ENCODE measurements around the gene AKT3. TPM values are rescaled to one million over a fixed set of nuclear protein-coding genes. Genes with fewer than 3 reads are reported as not detected.

The AKT3 gene
- total and polyA plus RNA-seq, 3 experiments from 2014 or later, result 4.3 to 49.6 (median 47.3) TPM

DNA sequence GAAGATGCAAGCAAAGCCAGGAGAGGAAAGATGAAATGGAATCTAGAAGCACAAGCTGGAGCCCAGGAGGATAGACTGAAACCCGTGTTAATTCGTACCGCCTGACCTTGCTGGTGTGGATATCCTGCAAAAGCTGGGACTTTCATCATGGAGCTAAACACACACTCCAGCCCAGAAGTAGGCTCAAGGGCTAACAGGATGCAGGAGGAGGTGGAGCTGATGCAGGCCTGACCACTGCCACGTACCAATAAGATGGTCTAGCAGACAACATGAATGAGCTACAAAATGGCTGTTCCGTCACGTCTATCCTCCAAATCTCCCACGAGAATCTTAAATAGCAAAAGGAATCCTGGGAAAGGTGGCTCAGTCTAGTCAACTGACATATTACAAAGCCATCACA is 323.9 kb downstream of the AKT3 start:
- POLR2A ChIA-PET, result no interaction called here
- H3K4me1 Mint-ChIP-seq, result peaks cover 16 to 31% (median 23%) of the 10 kb centered on the region in 3 donors
- no peak for DNase-seq
- Histone ChIP-seq H3K4me3 (ENCODE audit: low read length) (no peak overlapping the region), H3K4me1 (ENCODE audit: insufficient read depth, low read length) (no peaks in the 10 kb centered on the region), H3K36me3 (ENCODE audit: insufficient read depth, low read length) (no peaks in the 10 kb centered on the region), H3K27me3 (ENCODE audit: insufficient read depth, low read length, poor library complexity, severe bottlenecking) (no peaks in the 10 kb centered on the region), H3K9me3 (ENCODE audit: low read length) (no peaks in the 10 kb centered on the region), H3K27ac (ENCODE audit: low read depth, low read length) (no peak overlapping the region)
- no peaks in the 10 kb centered on the region for H3K27me3 Mint-ChIP-seq
- H3K27ac Mint-ChIP-seq, result peak overlapping the region in 2 of 8 donors; percentile 47 to 71
- H3K4me3 Mint-ChIP-seq, result no peak overlapping the region
- CTCF ChIA-PET, result no interaction called here
- peaks cover 0 to 3% (median 0%) of the 10 kb centered on the region in 5 donors for H3K9me3 Mint-ChIP-seq
- H3K36me3 Mint-ChIP-seq, result peaks cover 6 to 32% (median 12%) of the 10 kb centered on the region in 3 donors

DNA sequence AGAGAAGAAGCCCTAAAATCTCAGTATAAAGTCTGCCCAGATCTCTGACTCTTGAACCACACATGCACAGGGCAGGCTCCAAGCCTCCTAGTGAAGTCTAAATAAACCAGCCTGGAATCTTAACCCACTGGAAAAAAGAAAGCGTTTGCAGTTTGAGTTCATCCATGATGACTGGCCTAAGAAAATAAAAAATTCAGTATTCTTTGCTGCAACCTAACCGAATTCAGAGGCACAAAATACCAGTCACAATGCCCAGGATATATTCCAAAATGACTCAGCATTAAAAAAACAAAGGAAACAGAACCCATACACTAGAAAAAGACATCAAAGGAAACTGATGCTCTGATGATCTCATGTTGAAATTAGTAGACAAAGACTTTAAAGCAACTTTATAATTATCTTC is 325.0 kb downstream of the AKT3 start:
- Histone ChIP-seq H3K27me3 (ENCODE audit: insufficient read depth, low read length, poor library complexity, severe bottlenecking) (no peaks in the 10 kb centered on the region), H3K4me1 (ENCODE audit: insufficient read depth, low read length) (no peaks in the 10 kb centered on the region), H3K4me3 (ENCODE audit: low read length) (no peak overlapping the region), H3K9me3 (ENCODE audit: low read length) (no peaks in the 10 kb centered on the region), H3K27ac (ENCODE audit: low read depth, low read length) (no peak overlapping the region), H3K36me3 (ENCODE audit: insufficient read depth, low read length) (no peaks in the 10 kb centered on the region)
- H3K27me3 Mint-ChIP-seq, result no peaks in the 10 kb centered on the region
- ChIA-PET POLR2A (no interaction called here), CTCF (no interaction called here)
- no peak overlapping the region for H3K4me3 Mint-ChIP-seq
- H3K4me1 Mint-ChIP-seq, result peaks cover 18 to 26% (median 24%) of the 10 kb centered on the region in 3 donors
- DNase-seq, result no peak
- peaks cover 2 to 39% (median 13%) of the 10 kb centered on the region in 3 donors for H3K36me3 Mint-ChIP-seq
- H3K27ac Mint-ChIP-seq, result peak overlapping the region in 2 of 8 donors; percentile 2 to 43
- peaks cover 0 to 3% (median 0%) of the 10 kb centered on the region in 5 donors for H3K9me3 Mint-ChIP-seq

DNA sequence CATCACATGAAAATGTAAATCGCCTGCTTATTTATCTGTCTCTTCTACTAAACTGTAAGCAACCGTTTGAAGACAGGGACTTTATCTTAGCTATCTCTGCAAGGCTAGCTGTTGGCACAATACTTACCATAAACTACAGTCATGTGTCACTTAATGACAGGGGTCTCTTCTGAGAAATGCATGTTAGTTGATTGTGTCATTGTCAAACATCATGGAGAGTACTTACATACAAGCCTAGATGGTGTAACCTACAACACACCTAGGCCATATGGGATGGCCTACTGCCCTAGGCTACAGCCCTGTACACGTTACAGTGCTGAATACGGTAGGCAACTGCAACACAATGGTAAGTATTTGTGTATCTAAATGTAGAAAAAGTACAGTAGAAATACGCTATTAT is 326.3 kb downstream of the AKT3 start:
- Histone ChIP-seq H3K9me3 (ENCODE audit: low read length) (no peaks in the 10 kb centered on the region), H3K27me3 (ENCODE audit: insufficient read depth, low read length, poor library complexity, severe bottlenecking) (no peaks in the 10 kb centered on the region), H3K36me3 (ENCODE audit: insufficient read depth, low read length) (no peaks in the 10 kb centered on the region), H3K4me1 (ENCODE audit: insufficient read depth, low read length) (no peaks in the 10 kb centered on the region), H3K27ac (ENCODE audit: low read depth, low read length) (no peak overlapping the region), H3K4me3 (ENCODE audit: low read length) (no peak overlapping the region)
- ChIA-PET CTCF (no interaction called here), POLR2A (no interaction called here)
- Mint-ChIP-seq H3K27ac (peak overlapping the region in 3 of 8 donors; percentile 2 to 76 (median 10)), H3K4me1 (peaks cover 19 to 26% (median 26%) of the 10 kb centered on the region in 3 donors), H3K36me3 (peaks cover 6 to 37% (median 16%) of the 10 kb centered on the region in 3 donors), H3K27me3 (no peaks in the 10 kb centered on the region), H3K9me3 (no peaks in the 10 kb centered on the region), H3K4me3 (no peak overlapping the region)
- DNase-seq, result no peak

DNA sequence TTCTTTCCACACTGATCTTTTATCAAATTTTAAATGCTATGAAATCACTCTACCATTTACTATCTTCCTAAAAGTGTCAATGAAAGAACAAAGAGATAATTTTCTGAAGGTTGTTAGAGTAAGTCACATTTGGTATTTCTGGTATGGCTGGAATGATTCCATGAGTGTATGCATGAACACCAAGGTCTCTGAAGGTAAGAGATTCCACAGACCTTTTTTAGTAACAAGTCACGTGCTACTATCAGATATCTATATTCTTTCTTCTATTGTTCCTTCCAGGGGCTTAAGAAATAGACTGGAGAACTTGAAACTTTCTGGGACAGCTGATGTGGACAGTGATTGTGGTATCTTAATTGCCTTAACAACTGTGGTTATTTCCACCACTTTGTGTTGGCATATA is 329.2 kb downstream of the AKT3 start:
- H3K27me3 ChIP-seq (ENCODE audit: insufficient read depth, low read length, poor library complexity, severe bottlenecking), result no peaks in the 10 kb centered on the region
- ChIA-PET POLR2A (no interaction called here), CTCF (no interaction called here)
- no peaks in the 10 kb centered on the region for H3K36me3 ChIP-seq (ENCODE audit: insufficient read depth, low read length)
- Mint-ChIP-seq H3K9me3 (peaks cover 0 to 2% (median 0%) of the 10 kb centered on the region in 5 donors), H3K36me3 (peaks cover 11 to 49% (median 27%) of the 10 kb centered on the region in 3 donors), H3K4me1 (peaks cover 20 to 29% (median 24%) of the 10 kb centered on the region in 3 donors), H3K27ac (no peak overlapping the region), H3K27me3 (no peaks in the 10 kb centered on the region), H3K4me3 (no peak overlapping the region)
- H3K4me3 ChIP-seq (ENCODE audit: low read length), result no peak overlapping the region
- no peak overlapping the region for H3K27ac ChIP-seq (ENCODE audit: low read depth, low read length)
- H3K9me3 ChIP-seq (ENCODE audit: low read length), result no peaks in the 10 kb centered on the region
- no peaks in the 10 kb centered on the region for H3K4me1 ChIP-seq (ENCODE audit: insufficient read depth, low read length)
- DNase-seq, result no peak

DNA sequence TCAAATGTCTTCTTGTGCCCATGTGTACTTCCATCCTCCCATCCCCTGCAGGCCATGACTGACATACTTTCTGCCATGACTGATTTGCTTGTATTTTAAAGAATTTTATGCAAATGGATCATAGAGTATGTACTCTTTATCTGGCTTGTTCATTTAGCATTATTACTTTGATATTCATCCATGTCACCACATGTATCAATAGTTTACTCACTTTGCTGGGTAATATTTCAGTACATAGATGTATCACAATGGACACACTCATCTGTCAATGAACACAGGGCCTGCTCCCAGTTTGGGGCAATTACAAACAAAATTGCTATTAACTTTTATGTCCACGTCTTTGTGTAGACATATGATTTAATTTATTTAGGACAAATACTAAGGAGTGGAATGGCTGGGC is 335.1 kb downstream of the AKT3 start:
- ChIA-PET POLR2A (no interaction called here), CTCF (no interaction called here)
- Histone ChIP-seq H3K9me3 (ENCODE audit: low read length) (no peaks in the 10 kb centered on the region), H3K4me3 (ENCODE audit: low read length) (no peak overlapping the region), H3K36me3 (ENCODE audit: insufficient read depth, low read length) (no peaks in the 10 kb centered on the region), H3K27ac (ENCODE audit: low read depth, low read length) (no peak overlapping the region), H3K27me3 (ENCODE audit: insufficient read depth, low read length, poor library complexity, severe bottlenecking) (no peaks in the 10 kb centered on the region), H3K4me1 (ENCODE audit: insufficient read depth, low read length) (no peaks in the 10 kb centered on the region)
- H3K27ac Mint-ChIP-seq, result no peak overlapping the region
- H3K27me3 Mint-ChIP-seq, result no peaks in the 10 kb centered on the region
- H3K4me1 Mint-ChIP-seq, result peaks cover 14 to 30% (median 20%) of the 10 kb centered on the region in 3 donors
- H3K36me3 Mint-ChIP-seq, result peaks cover 23 to 47% (median 26%) of the 10 kb centered on the region in 3 donors
- peaks cover 0 to 2% (median 0%) of the 10 kb centered on the region in 5 donors for H3K9me3 Mint-ChIP-seq
- no peak for DNase-seq
- H3K4me3 Mint-ChIP-seq, result no peak overlapping the region

DNA sequence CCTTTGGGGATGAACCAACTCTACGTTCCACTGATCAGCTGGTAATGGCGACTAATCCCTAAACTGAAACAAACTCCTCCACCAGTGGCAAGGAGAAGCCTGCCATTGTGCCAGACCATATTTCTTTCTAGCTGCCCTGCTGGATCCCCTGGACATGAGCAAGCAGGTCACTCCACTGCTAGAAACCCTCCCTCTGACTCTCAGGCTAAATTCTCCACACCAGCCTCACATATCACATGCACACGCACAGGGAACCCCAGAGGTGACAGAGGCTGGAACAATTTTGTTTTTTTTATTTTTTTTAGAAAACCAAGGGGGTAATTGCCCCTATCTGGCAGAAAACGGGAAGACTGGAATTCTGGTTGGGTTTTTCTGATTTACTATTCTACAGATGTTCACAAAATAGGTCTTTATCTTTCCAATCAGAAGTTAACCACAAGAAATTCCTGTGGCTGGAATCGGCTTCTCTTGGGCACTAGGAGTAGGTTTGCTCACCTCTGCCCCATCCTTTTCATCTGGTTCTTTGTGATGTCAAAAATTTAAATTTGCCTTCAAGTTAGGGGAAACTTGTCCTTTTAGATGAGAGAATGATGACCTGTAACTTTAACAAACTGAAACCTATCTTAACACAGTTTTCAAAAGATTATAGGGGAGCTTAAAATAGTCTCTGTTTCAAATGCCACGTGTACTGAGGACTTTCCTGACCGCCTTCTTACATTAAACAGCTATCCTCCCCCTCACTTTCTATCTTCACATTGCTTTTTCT is 336.1 kb downstream of the AKT3 start:
- H3K9me3 ChIP-seq (ENCODE audit: low read length), result no peaks in the 10 kb centered on the region
- peaks cover 22 to 46% (median 25%) of the 10 kb centered on the region in 3 donors for H3K36me3 Mint-ChIP-seq
- ChIA-PET CTCF (interaction anchor here (1.0 kb wide), 1 partner anchor 235 kb away, joined by 3 read pairs; no protein-coding TSS in a partner anchor), POLR2A (no interaction called here)
- H3K4me1 ChIP-seq (ENCODE audit: insufficient read depth, low read length), result peaks cover 8% of the 10 kb centered on the region
- no peaks in the 10 kb centered on the region for H3K27me3 ChIP-seq (ENCODE audit: insufficient read depth, low read length, poor library complexity, severe bottlenecking)
- H3K27me3 Mint-ChIP-seq, result no peaks in the 10 kb centered on the region
- DNase-seq, result no peak
- peaks cover 0 to 2% (median 0%) of the 10 kb centered on the region in 5 donors for H3K9me3 Mint-ChIP-seq
- H3K4me3 Mint-ChIP-seq, result no peak overlapping the region
- no peak overlapping the region for H3K4me3 ChIP-seq (ENCODE audit: low read length)
- peak overlapping the region in 4 of 8 donors; percentile 0 to 26 (median 10) for H3K27ac Mint-ChIP-seq
- no peaks in the 10 kb centered on the region for H3K36me3 ChIP-seq (ENCODE audit: insufficient read depth, low read length)
- H3K4me1 Mint-ChIP-seq, result peaks cover 22 to 40% (median 31%) of the 10 kb centered on the region in 3 donors
- no peak overlapping the region for H3K27ac ChIP-seq (ENCODE audit: low read depth, low read length)

DNA sequence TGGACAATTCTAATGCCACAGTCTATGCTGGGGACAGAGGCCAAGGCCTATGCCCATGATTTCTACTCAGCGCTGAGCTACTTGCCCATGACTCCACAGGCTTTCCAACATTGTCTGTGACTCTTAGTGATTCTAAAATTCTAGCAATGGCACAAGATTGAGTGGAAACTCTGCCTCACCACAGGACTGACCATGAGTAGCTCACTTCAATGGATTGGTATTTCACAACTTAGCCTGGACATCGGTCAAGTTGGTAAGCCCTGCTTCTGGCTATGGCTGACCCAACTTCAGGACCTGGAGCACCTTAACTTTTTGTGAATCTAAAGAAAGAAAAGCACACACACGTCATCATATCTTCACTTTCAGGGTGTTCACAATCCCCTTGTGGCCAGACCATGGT is 339.1 kb downstream of the AKT3 start:
- Histone ChIP-seq H3K4me1 (ENCODE audit: insufficient read depth, low read length) (peaks cover 28% of the 10 kb centered on the region), H3K27ac (ENCODE audit: low read depth, low read length) (no peak overlapping the region), H3K36me3 (ENCODE audit: insufficient read depth, low read length) (no peaks in the 10 kb centered on the region), H3K4me3 (ENCODE audit: low read length) (no peak overlapping the region), H3K9me3 (ENCODE audit: low read length) (no peaks in the 10 kb centered on the region), H3K27me3 (ENCODE audit: insufficient read depth, low read length, poor library complexity, severe bottlenecking) (no peaks in the 10 kb centered on the region)
- ChIA-PET CTCF (no interaction called here), POLR2A (no interaction called here)
- H3K4me3 Mint-ChIP-seq, result no peak overlapping the region
- H3K9me3 Mint-ChIP-seq, result no peaks in the 10 kb centered on the region
- peak overlapping the region in 4 of 8 donors; percentile 1 to 87 (median 17) for H3K27ac Mint-ChIP-seq
- H3K27me3 Mint-ChIP-seq, result peaks cover 0 to 2% of the 10 kb centered on the region in 2 donors
- DNase-seq, result no peak
- H3K4me1 Mint-ChIP-seq, result peaks cover 39 to 65% (median 49%) of the 10 kb centered on the region in 3 donors
- H3K36me3 Mint-ChIP-seq, result peaks cover 9 to 35% (median 17%) of the 10 kb centered on the region in 3 donors

DNA sequence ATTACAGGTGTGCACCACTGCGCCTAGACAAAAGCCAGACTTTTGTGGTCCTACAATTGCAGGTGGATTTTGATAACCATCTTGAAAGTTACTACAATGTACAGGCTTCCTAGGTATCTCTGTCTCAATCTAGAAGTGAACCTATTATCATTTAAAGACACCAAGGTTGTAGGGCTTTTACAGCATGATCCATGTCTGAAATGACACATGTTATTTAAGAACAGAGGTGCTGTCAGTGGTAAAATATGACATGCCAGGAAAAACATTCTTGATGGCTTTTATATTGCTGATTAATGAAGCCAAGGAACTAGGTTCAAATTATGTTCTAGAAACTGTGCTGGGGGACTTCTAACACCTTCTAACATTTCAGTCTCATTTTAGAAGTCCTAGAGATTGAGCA is 341.1 kb downstream of the AKT3 start:
- POLR2A ChIA-PET, result interaction anchor here (0.6 kb wide), 1 partner anchor 20 kb away, joined by 3 read pairs; no protein-coding TSS in a partner anchor
- peaks cover 28% of the 10 kb centered on the region for H3K4me1 ChIP-seq (ENCODE audit: insufficient read depth, low read length)
- no peak for DNase-seq
- no peaks in the 10 kb centered on the region for H3K27me3 ChIP-seq (ENCODE audit: insufficient read depth, low read length, poor library complexity, severe bottlenecking)
- Mint-ChIP-seq H3K36me3 (peaks cover 14 to 53% (median 24%) of the 10 kb centered on the region in 3 donors), H3K4me3 (peak overlapping the region in 6 of 7 donors; percentile 53 to 86 (median 80)), H3K9me3 (no peaks in the 10 kb centered on the region), H3K27me3 (peaks cover 0 to 2% of the 10 kb centered on the region in 2 donors), H3K27ac (peak overlapping the region; percentile 24 to 93 (median 86)), H3K4me1 (peaks cover 35 to 57% (median 39%) of the 10 kb centered on the region in 3 donors)
- H3K4me3 ChIP-seq (ENCODE audit: low read length), result no peak overlapping the region
- CTCF ChIA-PET, result no interaction called here
- no peaks in the 10 kb centered on the region for H3K9me3 ChIP-seq (ENCODE audit: low read length)
- H3K36me3 ChIP-seq (ENCODE audit: insufficient read depth, low read length), result no peaks in the 10 kb centered on the region
- H3K27ac ChIP-seq (ENCODE audit: low read depth, low read length), result no peak overlapping the region

Data from CD8-positive, alpha-beta memory T cell (primary cell).